ENCODE results near the gene THAP12.

DNA sequence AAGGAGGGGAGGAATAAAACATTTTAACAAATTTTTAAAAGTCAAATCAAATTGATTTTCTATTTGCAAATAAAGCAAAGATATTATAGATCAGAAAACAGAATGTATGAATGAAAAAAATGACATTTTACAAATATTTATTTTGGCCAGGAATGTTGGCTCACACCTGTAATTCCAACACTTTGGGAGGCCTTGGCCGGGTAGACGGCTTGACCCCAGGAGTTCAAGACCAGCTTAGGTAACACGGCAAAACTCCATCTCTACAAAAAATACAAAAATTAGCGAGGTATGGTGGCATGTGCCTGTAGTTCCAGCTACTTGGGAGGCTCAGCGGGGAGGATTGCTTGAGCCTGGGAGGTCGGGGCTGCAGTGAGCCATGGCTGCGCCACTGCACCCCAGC is 18.2 kb downstream of the THAP12 start:
- TF ChIP-seq, protein P1, sequence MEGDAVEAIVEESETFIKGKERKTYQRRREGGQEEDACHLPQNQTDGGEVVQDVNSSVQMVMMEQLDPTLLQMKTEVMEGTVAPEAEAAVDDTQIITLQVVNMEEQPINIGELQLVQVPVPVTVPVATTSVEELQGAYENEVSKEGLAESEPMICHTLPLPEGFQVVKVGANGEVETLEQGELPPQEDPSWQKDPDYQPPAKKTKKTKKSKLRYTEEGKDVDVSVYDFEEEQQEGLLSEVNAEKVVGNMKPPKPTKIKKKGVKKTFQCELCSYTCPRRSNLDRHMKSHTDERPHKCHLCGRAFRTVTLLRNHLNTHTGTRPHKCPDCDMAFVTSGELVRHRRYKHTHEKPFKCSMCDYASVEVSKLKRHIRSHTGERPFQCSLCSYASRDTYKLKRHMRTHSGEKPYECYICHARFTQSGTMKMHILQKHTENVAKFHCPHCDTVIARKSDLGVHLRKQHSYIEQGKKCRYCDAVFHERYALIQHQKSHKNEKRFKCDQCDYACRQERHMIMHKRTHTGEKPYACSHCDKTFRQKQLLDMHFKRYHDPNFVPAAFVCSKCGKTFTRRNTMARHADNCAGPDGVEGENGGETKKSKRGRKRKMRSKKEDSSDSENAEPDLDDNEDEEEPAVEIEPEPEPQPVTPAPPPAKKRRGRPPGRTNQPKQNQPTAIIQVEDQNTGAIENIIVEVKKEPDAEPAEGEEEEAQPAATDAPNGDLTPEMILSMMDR (IDR thresholded peaks at IDR 0.05), result no peak
- no peak for TF ChIP-seq POLR2A (IDR thresholded peaks at IDR 0.05)

Measured in lower leg skin (tissue), 3 donors.